Psoas muscle (tissue), 8 donors: ENCODE results near the gene SLC43A3. TPM values are rescaled to one million over a fixed set of nuclear protein-coding genes. Genes with fewer than 3 reads are reported as not detected.
"Not testable (repeated sequence)": the region's sequence is repeated elsewhere in the genome, so short reads cannot be mapped to it uniquely, and the experiment has no call there.

Source experiments
- ATAC-seq, 4 donors: fragments of 200-7000 bp; cut with Tn5 transposase; one replicate each; pipeline ENCODE4 v1.9.1; 2020; ENCODE audit warnings: moderate library complexity in 3 of 4, mild to moderate bottlenecking in 2 of 4
- DNase-seq, 2 donors: peaks; one replicate each; pipeline ENCODE4 v3.0.0-alpha.2; 2020
- H3K27ac ChIP-seq: fragments of 200-600 bp; one replicate; pipeline ENCODE4 v1.8.0; 2022
- H3K27me3 ChIP-seq, 3 donors: fragments of 200-600 bp in 1 of 3; one replicate each; pipeline versions ENCODE4 v1.6.1 to v1.8.0; 2013 to 2022; ENCODE audit warnings: low read length in 2 of 3, mild to moderate bottlenecking in 2 of 3, moderate library complexity in 1 of 3; ENCODE audit not compliant: insufficient read depth in 3 of 3
- H3K36me3 ChIP-seq, 2 donors: fragments of 200-600 bp in 1 of 2; one replicate each; pipeline versions ENCODE4 v1.6.1 to v1.8.0; 2013 to 2022; ENCODE audit warnings: low read depth in 1 of 2, mild to moderate bottlenecking in 1 of 2, moderate library complexity in 1 of 2; ENCODE audit not compliant: insufficient read depth in 1 of 2
- H3K4me1 ChIP-seq: fragments of 200-600 bp; one replicate; pipeline ENCODE4 v1.8.0; 2022
- H3K4me3 ChIP-seq: fragments of 200-600 bp; one replicate; pipeline ENCODE4 v1.8.0; 2022; ENCODE audit warnings: mild to moderate bottlenecking
- H3K9me3 ChIP-seq: fragments of 200-600 bp; one replicate; pipeline ENCODE4 v1.8.0; 2022
- WGBS, 3 donors: extraction: QIAGEN DNeasy Blood & Tissue Kit; methylation state at CpG; one replicate each; pipeline versions ENCODE4 v1.1.6 to v1.1.7; 2013; 5-methylcytosine and 5-hydroxymethylcytosine counted together
- intact Hi-C, 2 donors: fragments of 100-400 bp; cut with DNase I; formaldehyde crosslinking; loops; one replicate each; pipeline versions ENCODE4 v1.11.0 to v1.14.2; 2022
- polyA plus RNA-seq, 3 donors: library from polyadenylated mRNA; stranded (reverse); fragments of 200-250 nt; gene quantifications; one replicate each; pipeline ENCODE4 v1.2.3, GENCODE V29; 2013
- total RNA-seq, 4 donors: library from RNA; stranded (reverse); fragmentation: NEBNext Ultra II Directional in 2 of 4; extraction: Animal tissue kit (Norgen Biotek cat#: 25700) in 2 of 4; gene quantifications; one replicate each; pipeline versions ENCODE4 v1.2.1 to v1.2.4, GENCODE V29; 2021 to 2023
- TF ChIP-seq, protein P1 (sequence below): fragments of 200-600 bp; IDR thresholded peaks from one replicate; pipeline ENCODE4 v1.8.0; 2022; ENCODE audit warnings: antibody characterized with exemption
- donor health status: healthy with polysubstance abuse.
- donor health status: DM: no; HTN: no; CAD: no; lungs with moderate emphysema.
- donor health status: Bipolar disorder and iron deficiency.
- donor health status: healthy.
- donor health status: DM: yes; HTN: yes; CAD: no.
- donor health status: DM: no; HTN: no; CAD: no.
- donor health status: DM: no; HTN: no; CAD: no.
- donor health status: DM: yes; HTN: yes; CAD: no.

SLC43A3 gene
- total and polyA plus RNA-seq, 7 donors: 5.8 to 18.8 (median 14.7) TPM

DNA sequence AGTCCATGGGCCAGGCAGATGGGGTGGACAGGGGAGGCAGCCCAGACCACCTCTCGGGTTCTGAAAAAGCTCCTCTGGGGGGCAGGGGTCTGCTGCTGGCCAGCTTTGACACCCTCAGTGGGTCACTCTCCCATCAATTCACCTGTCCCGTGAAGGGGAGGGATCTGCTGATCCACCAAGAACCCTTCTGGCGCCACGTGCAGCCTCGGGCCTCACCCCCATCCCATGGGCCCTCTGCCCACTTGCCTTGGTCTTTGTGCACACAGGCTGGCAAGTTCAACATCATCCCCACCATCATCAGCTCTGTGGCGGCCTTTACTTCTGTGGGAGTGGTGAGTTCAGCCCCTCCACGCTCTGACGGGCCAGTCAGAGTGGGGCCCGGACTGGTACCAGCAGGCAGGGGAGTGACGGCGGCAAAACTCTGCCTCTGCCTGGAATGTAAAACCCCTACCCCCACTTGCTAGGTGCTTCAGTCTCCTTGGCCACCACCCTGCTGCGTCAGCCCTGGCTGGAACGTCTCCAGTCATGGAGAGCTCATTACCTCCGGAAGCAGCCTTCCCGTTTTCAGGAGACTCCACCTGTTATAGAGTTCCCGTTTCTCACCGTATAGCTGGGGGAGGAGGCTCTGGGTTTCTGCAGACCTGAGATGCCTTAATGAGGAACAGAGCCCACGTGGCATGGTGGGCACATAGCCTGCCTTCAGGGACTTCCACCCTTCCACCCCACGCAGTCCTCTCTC lies 58.6 kb downstream of the SLC43A3 start:
- Histone ChIP-seq H3K4me3 (no peak overlapping the region), H3K27me3 (no peaks in the 10 kb centered on the region), H3K36me3 (no peaks in the 10 kb centered on the region), H3K4me1 (no peaks in the 10 kb centered on the region), H3K27ac (no peak overlapping the region), H3K9me3 (no peaks in the 10 kb centered on the region)
- DNase-seq: no peak
- intact Hi-C loops: no loop called here
- ATAC-seq: no peak
- TF ChIP-seq, protein P1, sequence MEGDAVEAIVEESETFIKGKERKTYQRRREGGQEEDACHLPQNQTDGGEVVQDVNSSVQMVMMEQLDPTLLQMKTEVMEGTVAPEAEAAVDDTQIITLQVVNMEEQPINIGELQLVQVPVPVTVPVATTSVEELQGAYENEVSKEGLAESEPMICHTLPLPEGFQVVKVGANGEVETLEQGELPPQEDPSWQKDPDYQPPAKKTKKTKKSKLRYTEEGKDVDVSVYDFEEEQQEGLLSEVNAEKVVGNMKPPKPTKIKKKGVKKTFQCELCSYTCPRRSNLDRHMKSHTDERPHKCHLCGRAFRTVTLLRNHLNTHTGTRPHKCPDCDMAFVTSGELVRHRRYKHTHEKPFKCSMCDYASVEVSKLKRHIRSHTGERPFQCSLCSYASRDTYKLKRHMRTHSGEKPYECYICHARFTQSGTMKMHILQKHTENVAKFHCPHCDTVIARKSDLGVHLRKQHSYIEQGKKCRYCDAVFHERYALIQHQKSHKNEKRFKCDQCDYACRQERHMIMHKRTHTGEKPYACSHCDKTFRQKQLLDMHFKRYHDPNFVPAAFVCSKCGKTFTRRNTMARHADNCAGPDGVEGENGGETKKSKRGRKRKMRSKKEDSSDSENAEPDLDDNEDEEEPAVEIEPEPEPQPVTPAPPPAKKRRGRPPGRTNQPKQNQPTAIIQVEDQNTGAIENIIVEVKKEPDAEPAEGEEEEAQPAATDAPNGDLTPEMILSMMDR: no peak
- 53 to 63% (median 56%) methylated on average over 19 of the region's 19 CpGs for WGBS, 3 donors

DNA sequence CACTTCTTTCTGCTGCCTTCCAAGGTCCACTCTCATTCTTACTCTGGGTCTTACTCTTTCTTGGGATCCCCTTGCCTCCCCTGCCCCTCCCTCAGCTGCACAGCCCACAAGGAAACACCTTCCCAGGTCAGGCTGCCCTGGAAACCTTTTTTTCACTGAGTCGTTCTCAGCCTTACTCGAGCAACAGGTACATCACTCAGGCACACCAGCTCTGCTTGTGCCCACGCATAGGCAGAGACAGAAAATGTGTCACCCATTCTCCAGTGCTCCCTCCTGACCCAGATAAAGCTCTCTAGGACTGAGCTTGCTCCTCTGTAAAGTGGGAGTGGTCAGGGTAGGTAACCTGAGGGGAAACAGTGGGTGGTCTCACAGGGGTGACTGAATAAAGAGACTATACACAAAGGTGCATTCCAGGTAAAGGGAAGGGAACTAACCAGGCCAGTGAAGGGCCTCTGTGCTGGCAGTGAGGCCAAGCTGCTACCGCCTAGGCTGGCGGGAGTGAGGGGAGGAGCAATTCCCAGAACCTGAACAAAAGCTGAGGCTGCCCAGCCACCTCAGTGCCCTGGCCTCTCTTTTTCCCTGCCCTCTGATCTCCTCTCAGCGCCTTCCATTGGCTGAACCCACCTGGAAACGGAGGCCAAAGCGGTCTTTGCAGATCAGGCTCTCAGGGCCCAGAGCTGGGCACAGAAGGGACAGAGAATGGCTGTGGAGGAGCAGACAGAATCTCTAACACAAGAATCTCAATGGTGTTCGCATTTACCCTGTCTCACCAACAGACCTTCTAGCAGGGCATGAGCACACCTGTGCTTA lies 61.9 kb downstream of the SLC43A3 start:
- Histone ChIP-seq H3K27me3 (no peaks in the 10 kb centered on the region), H3K27ac (no peak overlapping the region), H3K4me3 (no peak overlapping the region), H3K4me1 (no peaks in the 10 kb centered on the region), H3K9me3 (no peaks in the 10 kb centered on the region), H3K36me3 (no peaks in the 10 kb centered on the region)
- DNase-seq (no peak), ATAC-seq (no peak)
- WGBS, 3 donors: 82 to 88% (median 84%) methylated on average over 9 of the region's 9 CpGs
- TF ChIP-seq, protein P1: no peak
- intact Hi-C loops: no loop called here

DNA sequence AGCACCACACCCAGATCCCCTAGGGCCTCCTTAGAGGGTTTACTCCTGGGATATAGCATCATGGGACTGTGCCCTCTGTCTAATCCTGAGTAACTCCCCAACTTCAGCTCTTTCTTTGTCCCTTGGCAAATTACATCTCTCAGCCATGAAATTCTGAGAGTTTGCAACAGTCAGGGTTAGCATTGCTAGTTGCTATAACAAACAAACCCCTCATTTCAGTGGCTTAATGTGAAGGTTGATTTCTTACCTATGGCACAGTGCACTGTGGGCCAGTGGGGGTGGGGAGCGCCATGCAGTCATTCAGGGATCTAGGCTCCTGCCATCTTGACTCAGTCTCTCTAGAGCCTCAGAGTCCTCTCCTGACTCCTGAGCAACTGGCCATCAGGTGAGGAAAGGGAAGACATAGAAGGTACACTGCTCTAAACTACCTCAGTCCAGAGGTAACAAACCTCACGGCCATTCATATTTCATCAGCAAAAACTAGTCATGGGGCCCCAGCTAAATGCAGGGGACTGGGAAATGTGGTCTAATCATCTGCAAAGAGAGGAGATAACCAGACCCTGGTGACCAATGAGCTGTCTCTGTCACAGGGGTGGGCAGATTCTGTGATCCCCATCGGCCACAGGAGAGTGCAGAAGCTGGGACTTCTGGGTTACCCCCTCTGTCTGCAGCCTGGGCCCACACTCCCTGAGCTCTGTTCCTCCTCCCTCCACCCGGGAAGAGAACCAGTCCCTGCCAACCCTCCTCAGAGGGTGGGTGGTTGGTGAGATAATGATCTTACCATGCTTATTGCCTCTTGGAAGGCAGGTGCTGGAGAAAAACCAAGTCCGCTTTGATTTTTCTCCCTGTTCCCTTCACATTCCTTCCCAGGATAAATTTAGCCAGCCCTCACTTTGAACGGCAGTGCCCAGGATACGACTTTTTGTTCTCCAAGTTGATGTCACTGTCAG lies 63.5 kb downstream of the SLC43A3 start:
- Histone ChIP-seq H3K36me3 (no peaks in the 10 kb centered on the region), H3K27ac (no peak overlapping the region), H3K4me3 (no peak overlapping the region), H3K4me1 (peaks cover 3% of the 10 kb centered on the region), H3K9me3 (no peaks in the 10 kb centered on the region), H3K27me3 (no peaks in the 10 kb centered on the region)
- 42 to 61% (median 51%) methylated on average over 7 of the region's 7 CpGs for WGBS, 3 donors
- ATAC-seq (no peak), DNase-seq (no peak)
- TF ChIP-seq, protein P1: no peak
- intact Hi-C loops: no loop called here

DNA sequence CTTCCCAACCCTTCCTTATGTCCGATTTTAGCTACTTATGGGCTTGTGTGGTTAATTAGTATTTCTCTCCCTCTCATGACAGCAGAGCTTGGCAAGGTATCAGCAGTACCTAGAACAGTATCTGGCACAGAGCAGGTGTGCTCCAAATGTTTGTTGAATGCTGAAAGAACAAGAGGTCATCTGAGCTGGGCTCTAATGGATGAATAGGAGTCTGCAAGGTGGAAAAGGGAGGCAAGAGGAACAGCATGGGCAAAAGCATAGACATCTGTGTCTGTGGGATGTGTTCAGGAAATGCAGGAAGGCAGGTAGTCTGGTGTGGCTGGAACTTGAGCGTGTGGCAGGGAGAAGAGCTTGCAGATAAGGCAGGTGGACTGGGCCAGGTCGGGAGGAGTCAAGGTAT lies 65.0 kb downstream of the SLC43A3 start:
- H3K9me3 ChIP-seq: no peaks in the 10 kb centered on the region
- H3K4me3 ChIP-seq: no peak overlapping the region
- 89 to 95% (median 91%) methylated on average over 3 of the region's 3 CpGs for WGBS, 3 donors
- H3K27ac ChIP-seq: no peak overlapping the region
- intact Hi-C loops: no loop called here
- no peak for ATAC-seq
- H3K36me3 ChIP-seq: no peaks in the 10 kb centered on the region
- TF ChIP-seq, protein P1: no peak
- peaks cover 7% of the 10 kb centered on the region for H3K4me1 ChIP-seq
- no peaks in the 10 kb centered on the region for H3K27me3 ChIP-seq
- DNase-seq: no peak

DNA sequence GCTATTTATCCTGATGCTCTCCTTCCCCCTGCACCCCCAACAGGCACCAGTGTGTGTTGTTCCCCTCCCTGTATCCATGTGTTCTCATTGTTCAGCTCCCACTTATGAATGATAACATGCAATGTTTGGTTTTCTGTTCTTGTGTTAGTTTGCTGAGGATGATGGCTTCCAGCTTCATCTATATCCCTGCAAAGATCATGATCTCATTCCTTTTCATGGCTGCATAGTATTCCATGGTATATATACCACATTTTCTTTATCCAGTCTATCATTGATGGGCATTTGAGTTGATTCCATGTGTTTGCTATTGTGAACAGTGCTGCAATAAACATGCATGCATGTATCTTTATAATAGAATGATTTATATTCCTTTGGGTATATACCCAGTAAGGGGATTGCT lies 65.5 kb downstream of the SLC43A3 start:
- DNase-seq, H3K9me3 ChIP-seq, H3K36me3 ChIP-seq, H3K27me3 ChIP-seq, H3K27ac ChIP-seq, intact Hi-C loops, H3K4me3 ChIP-seq, ATAC-seq, H3K4me1 ChIP-seq: not testable (repeated sequence)
